ENCODE results near the gene CNIH3. TPM values are rescaled to one million over a fixed set of nuclear protein-coding genes. Genes with fewer than 3 reads are reported as not detected.

Gene CNIH3
- total and polyA plus RNA-seq, 8 donors = 2.0 to 10.5 (median 3.6) TPM

GRCh38 chr1:224732377-224733026, 116.4 kb downstream of the CNIH3 start:
- DNase-seq = no peak
- H3K4me3 ChIP-seq = no peak overlapping the region
- peak overlapping the region in 1 of 4 donors; percentile 9 for H3K27ac ChIP-seq
- no peak for FAIRE-seq
- H3K4me1 ChIP-seq = peaks cover 0 to 6% (median 0%) of the 10 kb centered on the region in 3 donors
- ATAC-seq = peak in 3 of 4 donors; percentile 24 to 60 (median 43)
- intact Hi-C loops (cut with DNase I) = no loop called here
- H3K27me3 ChIP-seq = no peaks in the 10 kb centered on the region
- H3K36me3 ChIP-seq = no peaks in the 10 kb centered on the region
- 50 to 52% methylated on average over 9 of the region's 9 CpGs for WGBS, 2 donors
- no peaks in the 10 kb centered on the region for H3K9me3 ChIP-seq
- TF ChIP-seq CTCF (IDR thresholded peaks at IDR 0.05) = no peak

- no peak for TF ChIP-seq CTCF (IDR thresholded peaks at IDR 0.05)
- Histone ChIP-seq H3K4me3 (no peak overlapping the region), H3K4me1 (peaks cover 0 to 6% (median 0%) of the 10 kb centered on the region in 3 donors), H3K27me3 (no peaks in the 10 kb centered on the region), H3K36me3 (no peaks in the 10 kb centered on the region), H3K27ac (peak overlapping the region in 1 of 4 donors; percentile 9), H3K9me3 (no peaks in the 10 kb centered on the region)
- DNase-seq (no peak), ATAC-seq (peak in 3 of 4 donors; percentile 55 to 71 (median 60)), FAIRE-seq (no peak)
- intact Hi-C loops (cut with DNase I) = no loop called here
- WGBS, 2 donors = 58 to 63% methylated on average over 12 of the region's 12 CpGs
Measured at GRCh38 chr1:224733027-224733911, 117.2 kb downstream of the CNIH3 start.

- WGBS, 2 donors = 95 to 96% methylated on average over 13 of the region's 13 CpGs
- Histone ChIP-seq H3K27me3 (no peaks in the 10 kb centered on the region), H3K4me3 (no peak overlapping the region), H3K9me3 (no peaks in the 10 kb centered on the region), H3K36me3 (no peaks in the 10 kb centered on the region), H3K4me1 (peaks cover 0 to 6% (median 0%) of the 10 kb centered on the region in 3 donors), H3K27ac (no peak overlapping the region)
- FAIRE-seq (no peak), DNase-seq (no peak), ATAC-seq (no peak)
- intact Hi-C loops (cut with DNase I) = no loop called here
- no peak for TF ChIP-seq CTCF (IDR thresholded peaks at IDR 0.05)
Measured at GRCh38 chr1:224734261-224734935, 118.3 kb downstream of the CNIH3 start.

GRCh38 chr1:224735159-224735558, 119.0 kb downstream of the CNIH3 start:
- FAIRE-seq (no peak), ATAC-seq (no peak)
- TF ChIP-seq CTCF (IDR thresholded peaks at IDR 0.05) = no peak

More at GRCh38 chr1:224735159-224735558, 119.0 kb downstream of the CNIH3 start:
- WGBS, 2 donors = 94% methylated on average over 6 of the region's 6 CpGs
- Histone ChIP-seq H3K27ac (no peak overlapping the region), H3K9me3 (no peaks in the 10 kb centered on the region), H3K27me3 (no peaks in the 10 kb centered on the region), H3K36me3 (no peaks in the 10 kb centered on the region), H3K4me1 (peaks cover 0 to 6% (median 0%) of the 10 kb centered on the region in 3 donors), H3K4me3 (no peak overlapping the region)
- intact Hi-C loops (cut with DNase I) = no loop called here
- DNase-seq = no peak
